DND-41 (cell line): ENCODE results near the gene WNT3.

Source experiments
- ATAC-seq: fragments of 200-7000 bp; cut with Tn5 transposase; 3 replicates; pipeline ENCODE4 v1.9.1; 2021; ENCODE audit warnings: low read depth; ENCODE audit not compliant: insufficient read depth
- DNase-seq: peaks from one replicate; pipeline ENCODE4 v3.0.0-alpha.2; 2020
- H2AFZ ChIP-seq: 2 replicates; pipeline ENCODE4 v1.6.0; 2012; ENCODE audit warnings: low read depth, low read length
- H3K27ac ChIP-seq: 2 replicates; pipeline ENCODE4 v1.5.1; 2012; ENCODE audit warnings: low read length, inconsistent platforms
- H3K27me3 ChIP-seq: fragments of 200-600 bp; sonication (generic); 2 replicates; pipeline ENCODE4 v1.6.0; 2012; ENCODE audit warnings: low read length, mild to moderate bottlenecking, inconsistent platforms; ENCODE audit not compliant: insufficient read depth, poor library complexity
- H3K36me3 ChIP-seq: 2 replicates; pipeline ENCODE4 v1.5.1; 2012; ENCODE audit warnings: low read length, inconsistent platforms; ENCODE audit not compliant: insufficient read depth
- H3K4me1 ChIP-seq: 2 replicates; pipeline ENCODE4 v1.5.1; 2012; ENCODE audit warnings: mild to moderate bottlenecking, low read length; ENCODE audit not compliant: insufficient read depth
- H3K4me2 ChIP-seq: 2 replicates; pipeline ENCODE4 v1.6.0; 2012; ENCODE audit warnings: mild to moderate bottlenecking, moderate library complexity, low read length, inconsistent platforms; ENCODE audit not compliant: insufficient read depth
- H3K4me3 ChIP-seq, 2 experiments: fragments of 200-600 bp in 1 of 2; shearing (Covaris generic) in 1 of 2; 2 replicates each; pipeline ENCODE4 v1.5.1; 2012 to 2016; ENCODE audit warnings: inconsistent platforms in 2 of 2, low read length in 2 of 2, mild to moderate bottlenecking in 2 of 2, low read depth in 1 of 2, moderate library complexity in 1 of 2
- H3K79me2 ChIP-seq: 2 replicates; pipeline ENCODE4 v1.6.0; 2012; ENCODE audit warnings: low read length, inconsistent platforms; ENCODE audit not compliant: insufficient read depth
- H3K9ac ChIP-seq: 2 replicates; pipeline ENCODE4 v1.6.0; 2012; ENCODE audit warnings: low read depth, mild to moderate bottlenecking, inconsistent platforms, low read length, moderate library complexity
- H3K9me3 ChIP-seq: 2 replicates; pipeline ENCODE4 v1.5.1; 2012; ENCODE audit warnings: low read length, moderate library complexity, mild to moderate bottlenecking, inconsistent platforms; ENCODE audit not compliant: insufficient read depth, severe bottlenecking
- H4K20me1 ChIP-seq: 2 replicates; pipeline ENCODE4 v1.6.0; 2012; ENCODE audit warnings: low read length; ENCODE audit not compliant: insufficient read depth
- EZH2 ChIP-seq: IDR thresholded peaks from 3 replicates; pipeline ENCODE4 v1.6.1; 2012; ENCODE audit warnings: borderline replicate concordance, low read depth, mild to moderate bottlenecking, moderate library complexity, low read length, inconsistent platforms; ENCODE audit not compliant: severe bottlenecking
- TF ChIP-seq, protein P1 (sequence below): IDR thresholded peaks from 2 replicates; pipeline ENCODE4 v1.5.1; 2012; ENCODE audit warnings: borderline replicate concordance, low read length, moderate library complexity, mild to moderate bottlenecking; ENCODE audit not compliant: poor library complexity, severe bottlenecking; ENCODE audit errors: extremely low read depth

The WNT3 gene

DNA sequence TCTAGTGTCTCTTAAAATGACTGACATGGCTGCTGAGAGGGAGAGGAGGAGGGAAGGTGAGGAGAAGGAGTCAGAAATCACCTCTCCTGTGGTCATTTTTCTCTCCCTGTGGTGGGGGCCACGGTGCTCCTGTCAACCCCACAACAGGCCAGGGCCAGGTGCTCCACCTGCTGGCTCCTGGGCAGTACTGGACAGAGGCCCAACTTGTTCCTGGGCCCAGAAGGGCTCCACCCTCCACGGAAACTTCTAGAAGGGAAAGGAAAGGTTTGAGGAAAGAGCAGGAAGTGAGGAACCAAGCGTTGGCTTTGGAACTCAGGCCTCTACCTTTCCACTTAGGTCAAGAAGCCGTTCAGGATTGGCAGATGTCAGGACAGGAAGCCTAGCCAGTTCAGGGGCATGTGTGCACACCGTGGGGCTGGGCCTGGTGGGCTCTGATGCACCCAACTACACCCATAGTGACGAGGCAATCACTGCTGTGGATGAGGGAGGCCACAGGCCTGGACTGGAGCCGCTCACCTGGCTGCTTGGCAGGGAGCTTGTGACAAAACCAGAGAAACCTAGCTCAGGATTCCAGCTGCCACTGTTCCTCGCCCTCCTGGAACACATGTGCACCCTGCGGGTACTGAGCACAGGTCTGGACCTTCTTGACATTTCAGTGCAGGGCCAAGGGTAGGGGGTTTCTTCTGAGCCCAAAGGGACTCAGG, 36.1 kb downstream of the WNT3 start:
- peaks cover 3% of the 10 kb centered on the region; the same call in 1 of the 2 replicates for H4K20me1 ChIP-seq
- no peaks in the 10 kb centered on the region for H3K4me1 ChIP-seq
- TF ChIP-seq, protein P1, sequence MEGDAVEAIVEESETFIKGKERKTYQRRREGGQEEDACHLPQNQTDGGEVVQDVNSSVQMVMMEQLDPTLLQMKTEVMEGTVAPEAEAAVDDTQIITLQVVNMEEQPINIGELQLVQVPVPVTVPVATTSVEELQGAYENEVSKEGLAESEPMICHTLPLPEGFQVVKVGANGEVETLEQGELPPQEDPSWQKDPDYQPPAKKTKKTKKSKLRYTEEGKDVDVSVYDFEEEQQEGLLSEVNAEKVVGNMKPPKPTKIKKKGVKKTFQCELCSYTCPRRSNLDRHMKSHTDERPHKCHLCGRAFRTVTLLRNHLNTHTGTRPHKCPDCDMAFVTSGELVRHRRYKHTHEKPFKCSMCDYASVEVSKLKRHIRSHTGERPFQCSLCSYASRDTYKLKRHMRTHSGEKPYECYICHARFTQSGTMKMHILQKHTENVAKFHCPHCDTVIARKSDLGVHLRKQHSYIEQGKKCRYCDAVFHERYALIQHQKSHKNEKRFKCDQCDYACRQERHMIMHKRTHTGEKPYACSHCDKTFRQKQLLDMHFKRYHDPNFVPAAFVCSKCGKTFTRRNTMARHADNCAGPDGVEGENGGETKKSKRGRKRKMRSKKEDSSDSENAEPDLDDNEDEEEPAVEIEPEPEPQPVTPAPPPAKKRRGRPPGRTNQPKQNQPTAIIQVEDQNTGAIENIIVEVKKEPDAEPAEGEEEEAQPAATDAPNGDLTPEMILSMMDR = peak; percentile 55
- no peak for TF ChIP-seq EZH2
- H3K4me3 ChIP-seq = no peak overlapping the region
- H3K9me3 ChIP-seq = no peaks in the 10 kb centered on the region
- no peak overlapping the region for H2AFZ ChIP-seq
- 0 out of 3 replicates have a peak, but pooled peaks have one; percentile 48 for ATAC-seq
- H3K27ac ChIP-seq = no peak overlapping the region
- no peak for DNase-seq
- peaks cover 3% of the 10 kb centered on the region for H3K27me3 ChIP-seq
- H3K36me3 ChIP-seq = no peaks in the 10 kb centered on the region
- H3K9ac ChIP-seq = no peak overlapping the region
- H3K79me2 ChIP-seq = no peaks in the 10 kb centered on the region
- H3K4me2 ChIP-seq = no peak overlapping the region

DNA sequence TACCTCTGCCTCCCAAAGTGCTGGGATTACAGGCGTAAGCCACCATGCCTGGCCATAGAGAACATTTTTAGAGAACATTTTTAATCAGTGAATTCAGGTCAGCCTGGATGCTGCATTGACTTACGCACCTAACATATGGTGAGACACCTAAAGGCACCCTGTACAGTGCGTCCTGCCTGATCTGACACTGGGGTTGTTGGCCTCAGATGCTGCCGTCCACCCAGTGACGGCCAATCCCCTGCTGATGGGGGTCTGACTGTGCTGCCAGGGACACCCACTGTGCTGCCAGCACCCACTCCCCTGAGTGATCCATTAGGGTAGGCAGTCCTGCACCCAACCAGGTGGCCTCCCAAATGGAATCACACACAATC, 38.5 kb downstream of the WNT3 start:
- no peaks in the 10 kb centered on the region for H3K27me3 ChIP-seq
- ATAC-seq (no peak), DNase-seq (no peak)
- no peak overlapping the region for H3K4me3 ChIP-seq
- no peaks in the 10 kb centered on the region for H3K79me2 ChIP-seq
- H3K27ac ChIP-seq = no peak overlapping the region
- H3K4me2 ChIP-seq = no peak overlapping the region
- no peaks in the 10 kb centered on the region for H3K36me3 ChIP-seq
- no peak overlapping the region for H2AFZ ChIP-seq
- no peaks in the 10 kb centered on the region for H3K9me3 ChIP-seq
- TF ChIP-seq EZH2 = no peak
- TF ChIP-seq, protein P1 = no peak
- H3K9ac ChIP-seq = no peak overlapping the region
- H3K4me1 ChIP-seq = no peaks in the 10 kb centered on the region
- H4K20me1 ChIP-seq = peaks cover under 1% of the 10 kb centered on the region; the same call in 1 of the 2 replicates

DNA sequence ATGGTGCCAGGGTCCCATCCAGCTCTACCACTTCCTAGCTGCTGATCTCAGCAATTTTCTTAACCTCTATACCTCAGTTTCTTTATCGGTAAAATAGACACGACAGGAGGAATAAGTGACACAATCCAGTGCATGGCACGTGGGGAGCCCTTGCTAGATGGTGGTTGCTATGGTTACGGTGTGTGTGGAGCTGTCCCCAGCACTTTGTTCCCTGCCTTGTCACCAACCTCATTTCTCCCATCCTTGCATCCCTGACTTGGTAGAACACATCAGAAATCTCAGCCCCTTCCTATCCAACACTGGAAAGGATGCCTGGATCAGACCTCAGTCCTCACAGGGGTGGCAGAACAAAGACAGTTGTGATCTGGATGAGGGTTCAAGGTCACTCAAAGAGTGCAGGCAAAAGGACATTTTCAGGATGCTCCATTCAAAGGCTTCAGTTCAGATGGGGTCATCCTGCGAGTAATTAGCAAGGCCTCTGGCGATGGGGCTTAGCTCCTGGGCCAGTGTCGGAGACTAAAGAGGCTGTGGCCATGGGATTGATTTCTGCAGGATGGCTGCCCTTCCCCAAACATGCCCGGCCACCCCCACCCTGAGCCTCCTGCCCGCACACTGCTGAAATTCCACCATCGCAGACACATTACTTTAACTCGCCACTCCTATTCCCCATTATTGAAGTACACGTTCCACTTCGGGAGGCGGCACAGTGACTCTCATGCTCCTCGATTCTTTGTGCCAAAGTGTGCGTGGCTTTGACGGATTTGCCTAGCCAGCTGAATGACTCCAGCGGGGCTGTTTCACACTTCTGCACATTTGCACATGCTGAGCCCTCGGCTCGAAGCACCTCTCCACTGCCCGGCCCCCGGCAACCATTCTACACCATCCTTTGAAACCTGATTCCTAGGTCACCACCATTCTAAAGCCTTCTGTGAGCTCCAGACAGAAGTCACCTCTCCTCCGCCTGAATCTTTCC, 40.3 kb downstream of the WNT3 start:
- Histone ChIP-seq H3K36me3 (no peaks in the 10 kb centered on the region), H3K27me3 (no peaks in the 10 kb centered on the region)
- TF ChIP-seq EZH2 = no peak
- TF ChIP-seq, protein P1 = no peak

More for the DNA sequence above, 40.3 kb downstream of the WNT3 start:
- no peak overlapping the region for H3K4me3 ChIP-seq
- no peak overlapping the region for H3K4me2 ChIP-seq
- H4K20me1 ChIP-seq = no peaks in the 10 kb centered on the region; the same call in 1 of the 2 replicates
- H3K27ac ChIP-seq = no peak overlapping the region
- no peak overlapping the region for H3K9ac ChIP-seq
- no peaks in the 10 kb centered on the region for H3K79me2 ChIP-seq
- H3K4me1 ChIP-seq = no peaks in the 10 kb centered on the region
- H3K9me3 ChIP-seq = no peaks in the 10 kb centered on the region
- H2AFZ ChIP-seq = no peak overlapping the region
- DNase-seq = no peak
- peak; percentile 52; the same call in 1 of the 3 replicates for ATAC-seq
